Epithelial cell of prostate (primary cell): ENCODE measurements around the gene MAD2L1.

ENCODE experiments used
- DNase-seq: peaks from one replicate; pipeline ENCODE4 v3.0.0-alpha.2; 2011; ENCODE audit warnings: low read depth, low spot score
- H3K27ac ChIP-seq: fragments of 450-650 bp; 2 replicates; pipeline ENCODE4 v1.5.1; 2017; ENCODE audit warnings: mild to moderate bottlenecking

MAD2L1 gene

GRCh38 chr4:120007896-120008436 lies 58.7 kb downstream of the MAD2L1 start:
- H3K27ac ChIP-seq, result no peak overlapping the region
- no peak for DNase-seq

GRCh38 chr4:120007191-120007871 lies 59.3 kb downstream of the MAD2L1 start:
- H3K27ac ChIP-seq, result no peak overlapping the region

More at GRCh38 chr4:120007191-120007871, 59.3 kb downstream of the MAD2L1 start:
- peak; percentile 6 for DNase-seq
